ENCODE results near the gene TGFB1.
"Not testable (repeated sequence)": the region's sequence is repeated elsewhere in the genome, so short reads cannot be mapped to it uniquely, and the experiment has no call there.

TGFB1 gene

DNA sequence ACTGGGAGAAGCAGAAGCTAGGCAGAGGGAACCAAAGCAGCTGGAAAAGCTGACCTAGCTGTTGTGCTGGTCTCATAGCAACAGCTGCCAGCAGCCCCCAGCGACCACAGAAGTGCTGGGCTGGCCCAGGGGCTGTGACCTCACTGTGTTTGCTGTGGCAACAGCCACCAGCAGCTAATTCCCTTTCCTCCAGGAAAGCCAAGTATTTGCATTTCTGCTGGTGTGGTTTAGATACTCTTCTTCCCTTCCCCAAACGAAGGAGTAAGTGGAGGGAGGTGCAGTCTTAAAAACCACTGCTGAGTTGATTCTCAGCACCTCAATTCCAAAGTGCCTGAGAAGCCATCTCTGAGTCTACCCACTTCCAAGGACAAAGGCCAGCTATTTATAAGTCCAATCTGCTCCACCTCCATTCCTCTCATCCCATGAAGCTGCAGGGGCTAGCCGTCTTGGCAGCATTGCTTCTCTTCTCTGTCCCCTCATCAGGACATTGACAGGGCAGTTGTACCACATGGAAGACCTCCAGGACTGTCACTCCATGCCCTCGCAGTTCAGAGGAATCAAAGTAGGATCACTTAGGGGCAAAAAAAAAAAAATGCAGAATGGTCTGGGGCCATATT lies 55.3 kb downstream of the TGFB1 start:
- DNase-seq, result peak; percentile 93

DNA sequence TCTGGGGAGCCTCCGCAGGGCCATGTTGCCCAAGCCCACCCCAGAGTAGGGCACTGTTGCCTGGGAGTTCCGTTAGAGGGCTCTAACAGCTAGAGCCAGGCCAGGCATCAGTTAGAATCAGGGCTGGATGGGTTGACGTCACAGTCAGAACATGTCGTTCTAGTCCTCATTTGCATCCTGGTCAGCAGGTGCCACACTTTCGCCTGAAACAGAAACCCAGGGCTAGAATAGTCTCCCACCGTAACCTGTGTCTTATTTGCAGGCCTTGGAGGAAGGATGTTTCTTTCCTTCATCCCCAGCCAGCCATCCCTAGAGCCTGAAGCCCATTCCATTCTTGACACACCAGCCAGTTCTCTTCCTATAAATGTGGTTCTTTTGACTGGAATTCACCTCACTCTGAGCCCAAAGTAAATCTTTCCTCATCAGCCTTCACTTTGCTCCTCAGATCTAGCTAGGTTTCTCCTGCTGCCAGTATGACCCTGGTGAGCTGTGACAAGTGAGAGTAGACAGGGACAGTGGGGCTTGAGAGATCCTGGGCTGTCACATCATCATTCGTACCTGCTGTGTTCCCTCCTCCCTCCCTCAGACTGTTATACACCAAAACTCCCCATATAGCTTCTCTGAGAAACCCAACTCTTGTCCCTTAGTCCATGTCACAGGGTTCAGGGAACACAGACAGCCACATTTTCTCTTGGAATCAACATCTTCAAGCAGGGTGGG lies 55.9 kb downstream of the TGFB1 start:
- no peak for DNase-seq

DNA sequence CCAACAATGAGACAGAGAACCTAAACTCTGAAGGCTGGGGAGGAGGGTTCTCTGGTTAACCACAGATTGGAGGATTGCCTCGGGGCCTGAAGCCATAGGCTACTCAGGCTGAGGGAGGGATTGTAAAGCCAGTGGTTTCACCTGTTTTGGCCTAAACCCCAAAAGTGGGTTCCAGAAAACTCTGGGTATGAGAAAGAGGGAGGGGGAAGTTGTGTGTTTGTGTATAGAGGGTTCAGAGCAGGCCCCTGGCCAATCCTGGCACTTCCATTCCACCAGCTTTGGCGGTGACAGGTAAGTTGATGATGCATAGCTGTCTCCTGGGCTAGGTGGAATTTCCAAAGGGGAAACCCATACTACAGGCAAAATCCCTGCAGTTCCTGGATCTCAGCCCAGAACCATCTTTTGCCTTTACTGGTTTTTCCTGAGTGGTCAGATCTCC lies 57.3 kb downstream of the TGFB1 start:
- DNase-seq, result no peak

DNA sequence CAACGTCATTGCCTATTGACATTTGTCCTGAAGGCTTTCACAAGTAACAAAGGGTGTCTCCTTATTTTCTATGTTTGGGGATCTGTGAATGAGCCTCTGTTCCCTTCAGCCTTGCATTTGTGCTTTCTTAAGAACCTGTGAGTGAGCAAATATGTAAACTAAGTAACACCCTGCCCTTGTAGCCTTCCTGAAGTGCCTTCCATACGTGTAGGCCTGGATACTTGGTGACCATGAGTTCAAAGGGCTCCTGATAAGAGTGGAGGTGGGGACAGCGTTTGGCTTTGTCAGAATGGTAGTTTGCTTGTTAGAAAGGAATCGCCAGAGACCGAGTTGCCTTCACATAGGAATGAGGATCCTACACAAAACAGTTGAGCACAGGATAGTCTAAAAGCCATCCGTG lies 58.2 kb downstream of the TGFB1 start:
- DNase-seq, result no peak

DNA sequence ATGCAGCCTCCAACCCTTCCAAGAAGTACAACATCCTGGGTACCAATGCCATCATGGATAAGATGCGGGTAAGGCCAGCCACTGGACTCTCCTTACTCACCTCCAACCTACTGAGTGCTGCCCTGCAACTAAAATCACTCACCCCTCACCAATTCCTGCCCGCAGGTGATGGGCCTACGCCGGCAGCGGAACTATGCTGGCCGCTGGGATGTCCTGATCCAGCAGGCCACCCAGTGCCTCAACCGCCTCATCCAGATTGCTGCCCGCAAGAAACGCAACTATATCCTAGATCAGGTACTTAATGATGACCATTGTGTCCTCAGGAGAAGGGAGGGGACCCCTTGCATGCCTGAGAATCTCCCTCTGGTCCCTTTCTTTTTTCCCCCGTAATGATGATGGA lies 59.3 kb downstream of the TGFB1 start:
- no peak for DNase-seq

DNA sequence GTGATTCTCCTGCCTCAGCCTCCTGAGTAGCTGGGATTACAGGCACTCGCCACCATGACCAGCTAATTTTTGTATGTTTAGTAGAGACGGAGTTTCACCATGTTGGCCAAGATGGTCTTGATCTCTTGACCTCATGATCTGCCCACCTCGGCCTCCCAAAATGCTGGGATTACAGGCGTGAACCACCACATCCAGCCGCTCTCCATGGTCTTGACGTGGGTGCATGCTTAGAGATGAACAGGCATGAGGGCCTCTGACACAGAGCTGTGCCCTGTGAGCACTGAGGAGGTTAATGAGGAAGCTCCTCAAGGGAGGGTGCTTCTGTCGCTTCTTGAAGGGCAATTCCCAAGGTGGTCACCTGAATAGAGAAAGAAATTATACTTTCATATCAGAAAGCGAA lies 63.9 kb downstream of the TGFB1 start:
- not testable (repeated sequence) for DNase-seq

DNA sequence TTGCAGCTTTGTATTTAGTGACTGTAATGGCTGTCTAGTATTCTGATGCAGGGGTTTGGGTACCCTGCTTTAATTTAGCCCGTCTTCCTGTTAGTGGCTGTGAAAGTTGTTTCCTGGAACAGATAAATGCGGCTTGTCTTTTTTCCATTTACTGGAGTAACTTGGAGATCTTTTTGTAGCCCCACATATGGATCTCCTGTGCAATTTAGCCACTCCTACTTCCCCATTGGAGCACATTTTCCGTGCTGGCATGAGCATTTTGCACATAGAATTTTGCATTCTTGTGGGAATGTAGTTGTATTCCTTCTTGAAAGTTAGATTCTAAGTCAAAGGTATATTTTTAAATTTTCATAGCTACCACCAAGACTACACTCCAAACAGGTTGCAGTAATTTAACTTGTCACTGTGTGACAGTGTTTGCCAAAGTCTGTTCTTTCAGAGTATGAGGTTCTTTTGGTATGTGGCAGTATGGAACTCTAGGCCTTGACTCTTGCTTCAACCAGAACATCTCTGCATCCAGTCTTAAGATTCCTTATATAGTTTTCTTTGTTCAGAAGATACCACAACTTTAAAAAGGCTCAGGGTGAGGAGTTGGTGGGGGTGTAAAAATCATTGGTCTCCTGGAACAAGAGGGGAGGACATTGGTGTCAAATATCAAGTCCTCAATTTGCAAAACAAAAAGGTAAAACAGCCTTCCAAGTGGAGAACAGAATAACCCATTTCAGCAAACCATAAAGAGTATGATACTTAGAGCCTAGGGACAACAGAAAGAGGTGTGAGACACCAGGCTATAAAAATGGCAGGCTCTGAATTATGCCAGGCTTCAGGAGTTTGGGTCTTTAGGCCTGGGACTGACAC lies 64.8 kb downstream of the TGFB1 start:
- DNase-seq, result no peak
